Neuronal stem cell (in vitro differentiated cells): ENCODE data around the gene CHST11.

Experiments
- DNase-seq: peaks from one replicate; pipeline ENCODE4 v3.0.0-alpha.2; 2013; ENCODE audit warnings: low spot score
- H2AFZ ChIP-seq: one replicate; pipeline ENCODE4 v1.6.1; 2013; ENCODE audit warnings: mild to moderate bottlenecking, low read length, inconsistent platforms
- H2AK5ac ChIP-seq: 2 replicates; pipeline ENCODE4 v1.6.1; 2013; ENCODE audit warnings: low read depth, mild to moderate bottlenecking, inconsistent platforms, low read length, moderate library complexity, mixed read lengths
- H2BK120ac ChIP-seq: 2 replicates; pipeline ENCODE4 v1.6.1; 2013; ENCODE audit warnings: low read depth, mild to moderate bottlenecking, inconsistent platforms, low read length, moderate library complexity, mixed read lengths
- H2BK12ac ChIP-seq: one replicate; pipeline ENCODE4 v1.6.1; 2013; ENCODE audit warnings: low read length, inconsistent platforms
- H2BK15ac ChIP-seq: 2 replicates; pipeline ENCODE4 v1.6.1; 2013; ENCODE audit warnings: mild to moderate bottlenecking, low read length, inconsistent platforms, mixed read lengths
- H2BK5ac ChIP-seq: one replicate; pipeline ENCODE4 v1.6.1; 2013; ENCODE audit warnings: inconsistent platforms, mild to moderate bottlenecking, low read length, moderate library complexity
- H3K14ac ChIP-seq: one replicate; pipeline ENCODE4 v1.6.1; 2013; ENCODE audit warnings: low read length, inconsistent platforms
- H3K18ac ChIP-seq: 2 replicates; pipeline ENCODE4 v1.6.1; 2013; ENCODE audit warnings: low read length, inconsistent platforms
- H3K23ac ChIP-seq: 2 replicates; pipeline ENCODE4 v1.6.1; 2013; ENCODE audit warnings: low read depth, mild to moderate bottlenecking, mixed read lengths, low read length, inconsistent platforms; ENCODE audit not compliant: poor library complexity
- H3K27ac ChIP-seq: replicated peaks from 3 replicates; pipeline ENCODE4 v1.5.1; 2013; ENCODE audit warnings: low read length, inconsistent platforms
- H3K27me3 ChIP-seq, 3 experiments: 2 replicates each; pipeline ENCODE4 v1.6.1; 2013; ENCODE audit warnings: low read length in 3 of 3, mild to moderate bottlenecking in 2 of 3, inconsistent platforms in 1 of 3, low read depth in 1 of 3, mixed read lengths in 1 of 3, moderate library complexity in 1 of 3; ENCODE audit not compliant: control insufficient read depth in 3 of 3, insufficient read depth in 3 of 3
- H3K36me3 ChIP-seq, 2 donors: replicated peaks in 1 of 2; 2 replicates each; pipeline ENCODE4 v1.6.1; 2013; ENCODE audit warnings: low read length in 2 of 2; ENCODE audit not compliant: control insufficient read depth in 2 of 2, insufficient read depth in 2 of 2
- H3K4ac ChIP-seq: 2 replicates; pipeline ENCODE4 v1.6.1; 2013; ENCODE audit warnings: inconsistent platforms, mild to moderate bottlenecking, low read length, moderate library complexity
- H3K4me1 ChIP-seq, 2 donors: 1 replicate in 1 of 2; 2 replicates in 1 of 2; pipeline ENCODE4 v1.6.1; 2013; ENCODE audit warnings: low read length in 2 of 2, low read depth in 1 of 2; ENCODE audit not compliant: control insufficient read depth in 2 of 2, insufficient read depth in 1 of 2
- H3K4me2 ChIP-seq: one replicate; pipeline ENCODE4 v1.6.1; 2013; ENCODE audit warnings: mild to moderate bottlenecking, low read length, inconsistent platforms; ENCODE audit not compliant: insufficient read depth, poor library complexity, severe bottlenecking
- H3K4me3 ChIP-seq, 2 donors: 2 replicates each; pipeline ENCODE4 v1.5.1; 2013; ENCODE audit warnings: low read length in 2 of 2, mild to moderate bottlenecking in 2 of 2, inconsistent platforms in 1 of 2, moderate library complexity in 1 of 2
- H3K79me1 ChIP-seq: one replicate; pipeline ENCODE4 v1.6.1; 2013; ENCODE audit warnings: low read depth, mild to moderate bottlenecking, inconsistent platforms, low read length, moderate library complexity
- H3K9ac ChIP-seq: one replicate; pipeline ENCODE4 v1.6.1; 2013; ENCODE audit warnings: mild to moderate bottlenecking, low read depth, low read length, inconsistent platforms; ENCODE audit not compliant: poor library complexity
- H3K9me3 ChIP-seq, 2 donors: replicated peaks in 1 of 2; 2 replicates each; pipeline versions ENCODE3 to v1.6.1; 2013; ENCODE audit warnings: low read length in 2 of 2, mild to moderate bottlenecking in 2 of 2, inconsistent platforms in 1 of 2, low read depth in 1 of 2, mixed read lengths in 1 of 2, moderate library complexity in 1 of 2; ENCODE audit not compliant: control insufficient read depth in 2 of 2, insufficient read depth in 1 of 2
- H4K8ac ChIP-seq: one replicate; pipeline ENCODE4 v1.6.1; 2013; ENCODE audit warnings: low read depth, mild to moderate bottlenecking, inconsistent platforms, low read length, moderate library complexity
- H4K91ac ChIP-seq: one replicate; pipeline ENCODE4 v1.6.1; 2013; ENCODE audit warnings: low read length, low read depth, mild to moderate bottlenecking, inconsistent platforms; ENCODE audit not compliant: poor library complexity
- WGBS, 2 donors: extraction: QIAGEN DNeasy Blood & Tissue Kit; methylation state at CpG; one replicate each; pipeline ENCODE4 v1.1.7; 2013; ENCODE audit warnings: missing lambda C conversion rate in 2 of 2, mixed read lengths in 1 of 2; ENCODE audit not compliant: insufficient read length in 2 of 2, insufficient replicate concordance in 1 of 2; ENCODE audit errors: extremely low coverage in 2 of 2; 5-methylcytosine and 5-hydroxymethylcytosine counted together

Gene CHST11

GRCh38 chr12:104738776-104739642 is 282.3 kb downstream of the CHST11 start:
- Histone ChIP-seq H2BK15ac (no peak overlapping the region), H3K4ac (no peak overlapping the region), H3K27ac (no peak overlapping the region), H3K27me3 (no peaks in the 10 kb centered on the region), H3K18ac (peak overlapping the region; percentile 12), H3K4me2 (no peak overlapping the region), H3K4me1 (peaks cover 21 to 23% of the 10 kb centered on the region in 2 donors), H3K23ac (no peak overlapping the region), H2BK120ac (no peak overlapping the region), H3K4me3 (no peak overlapping the region), H3K36me3 (no peaks in the 10 kb centered on the region), H3K14ac (no peak overlapping the region), H3K79me1 (no peaks in the 10 kb centered on the region), H2BK5ac (no peak overlapping the region), H2AFZ (no peak overlapping the region), H2BK12ac (no peak overlapping the region), H3K9me3 (no peaks in the 10 kb centered on the region), H4K8ac (no peak overlapping the region), H4K91ac (no peak overlapping the region), H2AK5ac (no peak overlapping the region), H3K9ac (peak overlapping the region; percentile 54)
- DNase-seq = no peak
- no CpG with 5 or more reads among the region's 14 CpGs for WGBS, 2 donors

GRCh38 chr12:104740668-104741067 is 283.9 kb downstream of the CHST11 start:
- no peak overlapping the region for H2BK12ac ChIP-seq
- H2AK5ac ChIP-seq = no peak overlapping the region
- H3K4me2 ChIP-seq = no peak overlapping the region
- H4K91ac ChIP-seq = no peak overlapping the region
- no peaks in the 10 kb centered on the region for H3K27me3 ChIP-seq
- H3K9ac ChIP-seq = no peak overlapping the region
- no peak overlapping the region for H2BK5ac ChIP-seq
- no peak overlapping the region for H3K27ac ChIP-seq
- WGBS, 2 donors = no CpG with 5 or more reads among the region's 6 CpGs
- H3K79me1 ChIP-seq = no peaks in the 10 kb centered on the region
- H3K23ac ChIP-seq = no peak overlapping the region
- H3K14ac ChIP-seq = no peak overlapping the region
- H2AFZ ChIP-seq = no peak overlapping the region
- H3K4ac ChIP-seq = no peak overlapping the region
- H2BK15ac ChIP-seq = no peak overlapping the region
- DNase-seq = no peak
- H3K9me3 ChIP-seq = no peaks in the 10 kb centered on the region
- no peak overlapping the region for H3K18ac ChIP-seq
- H3K4me1 ChIP-seq = peaks cover 21 to 23% of the 10 kb centered on the region in 2 donors
- no peaks in the 10 kb centered on the region for H3K36me3 ChIP-seq
- no peak overlapping the region for H4K8ac ChIP-seq
- no peak overlapping the region for H2BK120ac ChIP-seq
- no peak overlapping the region for H3K4me3 ChIP-seq

DNA sequence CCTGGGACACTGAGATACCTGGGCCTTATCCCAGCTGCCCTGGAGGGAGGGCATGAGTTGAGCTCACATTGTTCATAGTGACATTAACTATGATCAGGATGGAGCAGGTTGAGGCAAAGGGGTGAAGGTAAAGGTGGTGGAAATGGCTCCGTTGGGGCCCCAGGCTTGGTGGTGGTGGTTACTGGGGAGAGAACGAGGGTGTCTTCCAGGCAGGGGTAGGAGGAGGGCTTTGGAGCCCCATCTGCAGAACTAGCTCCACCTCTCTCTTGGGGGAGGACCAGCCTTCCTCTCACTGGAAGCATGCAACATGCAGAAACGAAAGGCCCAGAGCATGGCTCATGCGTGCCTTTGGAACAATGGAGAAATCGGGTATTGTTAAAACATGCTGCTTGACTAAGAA is 284.3 kb downstream of the CHST11 start:
- Histone ChIP-seq H3K79me1 (no peaks in the 10 kb centered on the region), H4K91ac (no peak overlapping the region), H3K14ac (no peak overlapping the region), H2BK12ac (no peak overlapping the region), H2AFZ (no peak overlapping the region), H3K27ac (no peak overlapping the region), H3K4me2 (no peak overlapping the region), H2AK5ac (no peak overlapping the region), H3K27me3 (no peaks in the 10 kb centered on the region), H2BK5ac (no peak overlapping the region), H3K9me3 (no peaks in the 10 kb centered on the region), H3K4me3 (no peak overlapping the region), H2BK15ac (no peak overlapping the region), H3K36me3 (no peaks in the 10 kb centered on the region), H3K9ac (no peak overlapping the region), H2BK120ac (no peak overlapping the region), H4K8ac (no peak overlapping the region), H3K4me1 (peaks cover 21 to 23% of the 10 kb centered on the region in 2 donors), H3K18ac (peak overlapping the region; percentile 13), H3K4ac (no peak overlapping the region), H3K23ac (no peak overlapping the region)
- no CpG with 5 or more reads among the region's 5 CpGs for WGBS, 2 donors
- no peak for DNase-seq

GRCh38 chr12:104741497-104742367 is 285.0 kb downstream of the CHST11 start:
- no peak overlapping the region for H2BK5ac ChIP-seq
- no CpG with 5 or more reads among the region's 15 CpGs for WGBS, 2 donors
- H3K79me1 ChIP-seq = no peaks in the 10 kb centered on the region

More at GRCh38 chr12:104741497-104742367, 285.0 kb downstream of the CHST11 start:
- Histone ChIP-seq H2AK5ac (no peak overlapping the region), H3K36me3 (no peaks in the 10 kb centered on the region), H4K91ac (no peak overlapping the region), H3K14ac (peak overlapping the region; percentile 27), H3K9ac (no peak overlapping the region), H3K4me2 (no peak overlapping the region), H3K23ac (no peak overlapping the region), H2BK12ac (no peak overlapping the region), H4K8ac (no peak overlapping the region), H3K9me3 (no peaks in the 10 kb centered on the region), H3K4me3 (no peak overlapping the region), H2BK120ac (no peak overlapping the region), H2AFZ (no peak overlapping the region), H3K4ac (no peak overlapping the region), H3K27me3 (no peaks in the 10 kb centered on the region), H3K27ac (no peak overlapping the region), H3K18ac (peak overlapping the region; percentile 50), H3K4me1 (peaks cover 21 to 23% of the 10 kb centered on the region in 2 donors), H2BK15ac (no peak overlapping the region)
- DNase-seq = no peak
